ENCODE measurements around the gene ARL15.

Gene ARL15

DNA sequence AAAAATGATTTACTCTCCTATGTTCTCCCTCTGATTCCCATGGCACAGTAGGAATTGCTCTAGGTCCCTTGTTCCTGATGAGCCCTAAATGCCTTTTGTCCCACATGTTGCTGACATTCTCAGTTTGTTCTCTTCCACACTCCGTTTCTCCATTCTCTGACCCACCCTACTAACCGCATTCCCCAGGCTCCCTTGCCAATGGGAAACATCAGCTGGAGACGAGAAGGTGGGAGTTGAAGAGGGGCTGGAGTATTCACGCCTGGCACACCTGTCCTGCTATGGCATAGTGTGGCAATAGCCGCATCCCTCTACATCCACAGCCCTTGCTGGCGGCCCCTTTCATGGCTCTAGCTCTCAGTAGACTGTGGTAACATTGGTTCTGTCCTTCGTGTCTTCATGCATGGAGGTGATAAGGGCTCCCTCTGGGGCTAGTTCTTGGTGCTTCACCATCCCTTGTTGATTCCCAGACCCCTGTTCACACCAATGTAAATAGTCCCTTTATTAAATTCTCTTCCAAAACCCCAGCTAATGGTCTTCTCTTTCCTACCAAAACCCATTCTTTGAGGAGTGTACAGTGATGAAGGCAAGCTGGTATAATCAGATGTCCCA lies 16.4 kb upstream of the ARL15 start:
- no peak overlapping the region for H3K4me3 ChIP-seq (ENCODE audit: low read length)
- H3K9ac ChIP-seq (ENCODE audit: low read length), result no peak overlapping the region
- no peaks in the 10 kb centered on the region for H3K27me3 ChIP-seq (ENCODE audit: control insufficient read depth, insufficient read depth, low read length)
- H3K36me3 ChIP-seq (ENCODE audit: control insufficient read depth, insufficient read depth, low read length), result no peaks in the 10 kb centered on the region
- no peaks in the 10 kb centered on the region for H3K4me1 ChIP-seq (ENCODE audit: control insufficient read depth, insufficient read depth, low read length)
- no peaks in the 10 kb centered on the region for H3K9me3 ChIP-seq (ENCODE audit: control insufficient read depth, low read length)

DNA sequence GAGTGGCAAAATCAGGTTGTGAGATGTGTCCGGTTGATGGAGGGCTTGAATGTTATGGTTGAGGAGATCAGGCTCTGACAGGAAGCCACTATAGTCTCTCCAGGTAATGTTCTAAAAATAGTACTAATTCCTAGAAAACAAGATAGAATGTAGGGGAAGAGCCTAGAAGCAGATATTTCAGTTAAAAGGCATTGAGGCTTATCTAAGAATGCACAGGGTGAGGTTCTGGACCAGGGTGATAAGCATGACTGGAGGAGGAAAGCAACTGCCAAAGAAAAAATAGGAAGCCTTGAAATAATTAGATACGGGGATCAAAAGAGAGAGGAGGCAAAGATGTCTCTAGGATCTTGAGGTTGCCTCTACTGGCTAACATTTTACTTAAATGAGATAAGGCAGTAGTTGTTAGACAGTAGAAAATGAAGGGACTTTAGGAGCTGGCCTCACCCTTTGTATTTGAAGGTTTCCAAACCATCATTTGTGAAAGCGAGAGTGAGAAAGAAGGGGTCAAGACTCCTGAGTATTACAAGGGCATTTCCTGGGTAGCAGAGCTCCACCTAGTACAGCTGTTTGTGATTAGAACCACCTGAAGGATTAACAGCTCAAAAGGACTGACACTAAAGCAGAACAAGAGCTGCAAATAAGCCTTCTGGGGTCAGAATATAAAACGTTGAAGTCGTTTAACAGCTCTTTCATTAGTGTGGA lies 15.4 kb upstream of the ARL15 start:
- Histone ChIP-seq H3K4me1 (ENCODE audit: control insufficient read depth, insufficient read depth, low read length) (no peaks in the 10 kb centered on the region), H3K4me3 (ENCODE audit: low read length) (no peak overlapping the region), H3K9me3 (ENCODE audit: control insufficient read depth, low read length) (no peaks in the 10 kb centered on the region), H3K36me3 (ENCODE audit: control insufficient read depth, insufficient read depth, low read length) (no peaks in the 10 kb centered on the region), H3K27me3 (ENCODE audit: control insufficient read depth, insufficient read depth, low read length) (no peaks in the 10 kb centered on the region), H3K9ac (ENCODE audit: low read length) (no peak overlapping the region)

DNA sequence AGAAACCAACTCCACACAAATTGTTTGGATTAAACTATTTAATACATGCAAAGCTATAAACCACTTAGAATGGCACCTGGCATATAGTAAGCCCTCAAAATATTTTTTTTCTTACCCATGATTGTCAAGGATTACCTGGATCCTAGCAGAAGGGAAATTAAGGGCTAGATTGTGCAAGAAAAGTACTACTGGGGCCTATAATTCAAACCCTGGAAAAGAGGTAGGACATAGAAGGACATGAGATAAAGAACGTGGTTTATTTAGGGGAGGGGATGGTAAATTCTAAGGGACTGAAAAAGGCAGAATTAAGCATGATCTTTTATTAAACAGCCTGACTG lies 14.9 kb upstream of the ARL15 start:
- H3K36me3 ChIP-seq (ENCODE audit: control insufficient read depth, insufficient read depth, low read length), result no peaks in the 10 kb centered on the region
- no peaks in the 10 kb centered on the region for H3K4me1 ChIP-seq (ENCODE audit: control insufficient read depth, insufficient read depth, low read length)
- H3K27me3 ChIP-seq (ENCODE audit: control insufficient read depth, insufficient read depth, low read length), result no peaks in the 10 kb centered on the region

DNA sequence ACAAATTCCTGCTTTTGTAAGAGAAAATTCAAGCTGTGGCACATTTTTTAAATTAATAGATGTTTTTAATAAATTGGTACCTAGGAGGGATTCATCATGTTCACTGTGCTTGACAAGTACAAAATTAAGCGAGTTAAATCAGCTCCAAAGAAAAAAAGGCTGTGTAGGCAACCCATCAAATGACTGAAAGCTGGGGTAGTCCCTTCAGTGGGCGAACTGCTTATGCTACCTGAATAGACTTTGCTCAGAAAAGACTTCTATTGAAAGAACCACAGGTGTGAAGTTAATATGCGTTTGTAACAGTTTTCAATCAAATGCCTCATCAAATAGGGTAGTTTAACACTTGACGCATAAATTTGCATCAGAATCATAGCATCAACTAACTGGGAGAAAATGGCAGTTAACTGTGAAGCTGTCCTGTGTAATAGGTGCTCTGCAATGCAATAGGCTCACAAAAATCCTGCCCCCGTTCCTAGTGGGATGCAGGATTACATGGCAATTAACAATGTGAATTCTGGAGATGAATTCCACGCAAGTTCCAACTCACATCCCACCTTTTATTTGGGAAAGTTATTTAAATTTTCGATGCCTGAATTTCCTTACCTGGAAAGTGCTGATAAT lies 14.4 kb upstream of the ARL15 start:
- H3K9ac ChIP-seq (ENCODE audit: low read length), result no peak overlapping the region
- no peaks in the 10 kb centered on the region for H3K36me3 ChIP-seq (ENCODE audit: control insufficient read depth, insufficient read depth, low read length)
- no peaks in the 10 kb centered on the region for H3K27me3 ChIP-seq (ENCODE audit: control insufficient read depth, insufficient read depth, low read length)
- H3K4me1 ChIP-seq (ENCODE audit: control insufficient read depth, insufficient read depth, low read length), result no peaks in the 10 kb centered on the region
- no peaks in the 10 kb centered on the region for H3K9me3 ChIP-seq (ENCODE audit: control insufficient read depth, low read length)
- H3K4me3 ChIP-seq (ENCODE audit: low read length), result no peak overlapping the region

More for the DNA sequence above, 14.9 kb upstream of the ARL15 start:
- no peaks in the 10 kb centered on the region for H3K9me3 ChIP-seq (ENCODE audit: control insufficient read depth, low read length)
- no peak overlapping the region for H3K4me3 ChIP-seq (ENCODE audit: low read length)
- H3K9ac ChIP-seq (ENCODE audit: low read length), result no peak overlapping the region

DNA sequence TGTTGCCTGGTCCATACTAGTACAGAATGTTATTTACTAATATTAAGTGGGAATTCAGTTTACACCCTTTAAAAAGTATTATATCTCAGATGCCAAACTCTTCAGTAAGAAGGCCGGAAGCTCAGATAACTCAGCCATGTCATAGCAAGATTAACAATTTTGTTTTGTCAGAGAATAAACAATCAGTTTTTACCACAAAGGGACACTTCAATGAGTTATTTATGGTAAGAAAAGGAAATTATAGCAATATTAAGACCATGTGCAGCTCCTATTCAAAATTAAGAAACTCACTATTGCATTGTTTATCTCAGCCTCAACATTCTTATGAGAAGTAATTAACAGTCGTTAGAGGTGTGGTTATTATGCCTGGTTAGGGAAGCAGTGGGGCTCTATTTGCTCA lies 13.1 kb upstream of the ARL15 start:
- Histone ChIP-seq H3K9me3 (ENCODE audit: control insufficient read depth, low read length) (no peaks in the 10 kb centered on the region), H3K36me3 (ENCODE audit: control insufficient read depth, insufficient read depth, low read length) (no peaks in the 10 kb centered on the region), H3K4me3 (ENCODE audit: low read length) (no peak overlapping the region), H3K4me1 (ENCODE audit: control insufficient read depth, insufficient read depth, low read length) (no peaks in the 10 kb centered on the region), H3K9ac (ENCODE audit: low read length) (no peak overlapping the region), H3K27me3 (ENCODE audit: control insufficient read depth, insufficient read depth, low read length) (no peaks in the 10 kb centered on the region)

DNA sequence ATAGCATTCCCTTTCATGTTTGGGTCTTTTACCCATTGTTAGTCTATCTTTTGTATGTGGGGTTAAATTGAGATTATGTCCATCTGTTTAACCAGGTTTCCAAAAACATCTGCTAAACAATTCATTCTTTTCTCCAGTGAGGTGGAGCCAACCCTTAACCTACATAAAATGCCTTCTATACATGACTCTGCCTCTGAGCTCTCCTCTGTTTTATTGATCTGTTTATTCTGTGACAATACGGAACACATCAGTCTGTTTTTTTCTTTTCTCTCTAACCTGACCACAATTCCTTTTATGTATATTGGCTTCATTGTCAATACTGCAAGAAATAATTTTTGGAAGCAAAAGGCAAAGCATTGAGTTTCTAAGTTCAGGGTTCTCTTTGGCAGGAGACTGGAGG lies 9.9 kb upstream of the ARL15 start:
- Histone ChIP-seq H3K9ac (ENCODE audit: low read length) (no peak overlapping the region), H3K4me3 (ENCODE audit: low read length) (no peak overlapping the region), H3K4me1 (ENCODE audit: control insufficient read depth, insufficient read depth, low read length) (no peaks in the 10 kb centered on the region), H3K36me3 (ENCODE audit: control insufficient read depth, insufficient read depth, low read length) (no peaks in the 10 kb centered on the region), H3K27me3 (ENCODE audit: control insufficient read depth, insufficient read depth, low read length) (no peaks in the 10 kb centered on the region), H3K9me3 (ENCODE audit: control insufficient read depth, low read length) (no peaks in the 10 kb centered on the region)

DNA sequence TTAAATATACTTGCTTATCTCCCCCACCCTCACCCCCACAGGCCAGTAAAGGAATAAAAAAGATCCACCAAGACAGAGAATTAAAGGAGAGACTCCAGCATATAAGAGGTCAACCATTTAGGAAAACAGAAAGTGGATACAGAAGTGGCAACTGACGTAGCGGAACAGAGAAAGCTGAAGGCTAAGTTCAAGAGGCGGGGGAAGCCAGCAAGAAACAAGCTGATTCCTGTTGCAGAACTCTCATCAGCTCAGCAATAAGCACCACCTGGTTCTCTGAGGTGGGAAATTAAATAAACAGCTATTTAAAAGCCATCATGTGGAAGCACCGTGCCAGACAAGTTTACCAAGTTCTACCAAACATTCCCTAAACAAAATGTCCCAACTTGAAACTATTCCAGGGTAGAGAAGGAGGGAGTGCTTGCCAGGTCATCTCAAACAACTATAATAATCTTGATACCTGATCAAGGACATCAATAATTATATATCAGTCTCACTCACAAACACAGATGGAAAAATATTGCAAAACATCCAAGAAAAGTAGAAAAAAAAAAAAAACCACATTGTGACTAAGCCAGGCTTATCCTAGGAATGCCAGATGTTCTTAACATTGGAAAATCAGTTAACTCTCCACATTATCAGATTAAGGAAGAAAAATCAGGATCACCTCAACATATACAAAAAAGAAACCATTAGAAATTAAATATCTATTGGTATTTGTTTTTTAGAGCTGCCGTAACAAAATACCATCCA lies 7.3 kb upstream of the ARL15 start:
- no peak overlapping the region for H3K4me3 ChIP-seq (ENCODE audit: low read length)
- no peaks in the 10 kb centered on the region for H3K36me3 ChIP-seq (ENCODE audit: control insufficient read depth, insufficient read depth, low read length)
- no peaks in the 10 kb centered on the region for H3K4me1 ChIP-seq (ENCODE audit: control insufficient read depth, insufficient read depth, low read length)
- H3K9ac ChIP-seq (ENCODE audit: low read length), result no peak overlapping the region
- no peaks in the 10 kb centered on the region for H3K27me3 ChIP-seq (ENCODE audit: control insufficient read depth, insufficient read depth, low read length)
- no peaks in the 10 kb centered on the region for H3K9me3 ChIP-seq (ENCODE audit: control insufficient read depth, low read length)

DNA sequence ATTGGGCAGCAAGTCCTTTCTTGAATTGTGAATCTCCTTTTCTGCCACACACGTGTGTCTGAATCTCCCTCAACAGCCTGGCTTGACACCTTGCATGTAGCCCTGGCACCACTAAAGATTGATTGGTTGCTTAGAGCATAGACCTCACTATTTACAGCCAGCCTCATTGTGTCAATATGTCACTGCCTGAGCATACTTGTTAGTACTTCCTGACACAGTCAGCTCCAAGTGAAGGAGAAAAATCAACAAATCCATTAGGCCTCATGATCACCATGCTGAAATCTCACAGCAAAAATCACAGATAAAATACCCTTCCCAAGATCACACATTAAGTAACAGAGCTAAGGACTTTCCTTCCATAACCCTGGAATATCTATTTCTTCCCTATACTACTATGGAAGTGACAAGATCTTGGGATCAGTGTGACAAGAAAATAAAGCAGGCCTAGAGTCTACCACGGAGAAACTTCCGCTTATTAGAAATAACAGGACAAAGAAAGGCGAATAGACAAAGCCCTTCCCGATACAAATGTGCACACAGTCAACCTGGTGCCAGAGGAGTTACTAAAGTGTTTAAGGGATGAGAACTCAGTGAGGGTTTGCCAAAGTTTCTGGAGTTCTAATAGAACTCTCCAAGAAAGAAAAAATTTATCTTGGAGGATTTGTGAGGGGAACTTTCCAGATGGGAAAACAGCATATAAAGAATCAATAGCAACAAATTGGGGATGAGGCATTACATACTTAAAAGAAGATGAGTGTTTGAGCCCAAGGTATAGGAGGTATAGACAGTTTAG lies 5.6 kb upstream of the ARL15 start:
- H3K9ac ChIP-seq (ENCODE audit: low read length), result no peak overlapping the region
- no peaks in the 10 kb centered on the region for H3K9me3 ChIP-seq (ENCODE audit: control insufficient read depth, low read length)
- no peak overlapping the region for H3K4me3 ChIP-seq (ENCODE audit: low read length)
- no peaks in the 10 kb centered on the region for H3K27me3 ChIP-seq (ENCODE audit: control insufficient read depth, insufficient read depth, low read length)
- H3K36me3 ChIP-seq (ENCODE audit: control insufficient read depth, insufficient read depth, low read length), result no peaks in the 10 kb centered on the region
- H3K4me1 ChIP-seq (ENCODE audit: control insufficient read depth, insufficient read depth, low read length), result no peaks in the 10 kb centered on the region

DNA sequence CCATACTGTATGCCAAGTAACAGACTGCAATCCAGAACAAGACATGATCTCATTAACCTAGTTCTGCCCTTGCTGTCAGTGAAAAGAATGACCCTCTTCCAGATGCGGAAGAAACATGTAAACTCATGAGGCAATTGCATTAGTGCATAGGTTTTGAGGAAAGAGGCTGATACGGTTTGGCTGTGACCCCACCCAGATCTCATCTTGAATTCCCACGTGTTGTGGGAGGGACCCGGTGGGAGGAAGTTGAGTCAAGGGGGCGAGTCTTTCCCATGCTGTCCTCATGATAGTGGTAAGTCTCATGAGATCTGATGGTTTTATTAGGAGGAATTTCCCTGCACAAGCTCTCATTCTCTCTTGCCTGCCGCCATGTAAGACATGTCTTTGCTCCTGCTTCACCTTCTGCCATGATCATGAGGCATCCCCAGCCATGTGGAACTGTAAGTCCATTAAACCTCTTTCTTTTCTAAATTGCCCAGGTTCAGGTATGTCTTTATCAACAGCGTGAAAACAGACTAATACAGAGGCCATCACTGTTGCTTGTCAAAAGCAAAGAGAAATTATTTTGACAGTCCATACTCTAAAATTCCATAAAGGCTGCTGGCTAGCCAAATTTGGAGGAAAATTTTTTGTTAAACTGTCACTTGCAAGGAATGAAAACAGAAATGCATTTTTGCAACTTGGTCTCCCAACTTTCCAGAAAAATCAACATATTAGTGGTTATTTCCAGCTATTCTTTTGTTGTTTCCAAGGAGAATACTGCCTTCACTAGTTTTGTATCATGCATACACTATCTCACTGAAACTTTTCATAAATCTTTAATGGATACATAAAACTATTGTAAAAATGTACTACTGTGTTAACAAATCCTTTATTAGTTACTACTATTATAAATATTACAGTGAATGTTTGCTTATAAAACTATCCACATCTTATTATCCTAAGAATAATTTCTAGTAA lies 3.2 kb upstream of the ARL15 start:
- Histone ChIP-seq H3K9me3 (ENCODE audit: control insufficient read depth, low read length) (no peaks in the 10 kb centered on the region), H3K4me3 (ENCODE audit: low read length) (no peak overlapping the region), H3K9ac (ENCODE audit: low read length) (no peak overlapping the region), H3K36me3 (ENCODE audit: control insufficient read depth, insufficient read depth, low read length) (no peaks in the 10 kb centered on the region), H3K27me3 (ENCODE audit: control insufficient read depth, insufficient read depth, low read length) (no peaks in the 10 kb centered on the region), H3K4me1 (ENCODE audit: control insufficient read depth, insufficient read depth, low read length) (no peaks in the 10 kb centered on the region)

DNA sequence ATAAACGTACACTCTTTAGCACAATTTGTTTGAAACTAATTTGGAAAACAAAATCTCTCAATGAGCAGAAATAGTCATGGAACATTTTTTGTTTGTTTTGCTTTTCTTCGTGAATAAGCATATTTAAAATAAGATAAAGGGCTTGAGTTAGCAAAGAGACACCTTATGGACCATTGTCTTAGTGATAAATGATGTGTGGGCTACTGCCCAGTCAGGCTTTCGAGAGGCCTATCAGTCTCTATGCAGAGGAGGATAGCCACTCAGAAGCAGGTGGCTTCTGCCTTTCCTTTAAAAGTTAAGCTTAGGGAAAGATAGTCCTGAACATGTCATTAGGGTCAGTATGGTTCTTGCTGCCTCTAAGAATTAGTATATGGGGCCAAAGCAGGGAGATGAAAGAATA lies 2.1 kb upstream of the ARL15 start:
- Histone ChIP-seq H3K27me3 (ENCODE audit: control insufficient read depth, insufficient read depth, low read length) (no peaks in the 10 kb centered on the region), H3K4me1 (ENCODE audit: control insufficient read depth, insufficient read depth, low read length) (no peaks in the 10 kb centered on the region), H3K4me3 (ENCODE audit: low read length) (no peak overlapping the region), H3K36me3 (ENCODE audit: control insufficient read depth, insufficient read depth, low read length) (no peaks in the 10 kb centered on the region), H3K9me3 (ENCODE audit: control insufficient read depth, low read length) (no peaks in the 10 kb centered on the region), H3K9ac (ENCODE audit: low read length) (no peak overlapping the region)

DNA sequence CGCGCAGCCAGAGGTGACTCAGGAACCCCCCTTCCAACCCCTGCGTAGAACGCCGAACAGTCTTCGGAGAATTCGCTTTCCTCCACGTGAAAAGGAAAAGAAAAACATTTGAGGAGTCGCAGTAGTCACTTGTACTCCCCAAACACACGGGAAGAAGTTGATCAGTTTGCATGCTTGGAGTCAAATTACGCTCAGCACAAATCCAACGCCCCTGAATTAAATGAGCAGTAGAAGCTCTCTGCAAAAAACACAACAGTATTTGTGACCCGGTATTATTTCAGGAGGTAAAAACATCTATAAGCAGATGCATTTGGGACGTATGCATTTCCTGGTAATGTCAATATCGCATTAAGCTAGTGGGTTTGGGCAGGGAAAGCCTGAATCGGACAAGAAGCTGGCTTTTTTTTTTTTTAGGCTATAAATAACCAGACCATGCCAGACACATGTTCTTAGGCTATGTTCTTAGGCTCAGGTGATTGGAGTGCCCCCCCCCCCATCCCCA lies 854 bp upstream of the ARL15 start:
- no peaks in the 10 kb centered on the region for H3K27me3 ChIP-seq (ENCODE audit: control insufficient read depth, insufficient read depth, low read length)
- peak overlapping the region; percentile 94 for H3K9ac ChIP-seq (ENCODE audit: low read length)
- peaks cover 9% of the 10 kb centered on the region for H3K4me1 ChIP-seq (ENCODE audit: control insufficient read depth, insufficient read depth, low read length)
- no peaks in the 10 kb centered on the region for H3K36me3 ChIP-seq (ENCODE audit: control insufficient read depth, insufficient read depth, low read length)
- peak overlapping the region; percentile 72 for H3K4me3 ChIP-seq (ENCODE audit: low read length)
- H3K9me3 ChIP-seq (ENCODE audit: control insufficient read depth, low read length), result no peaks in the 10 kb centered on the region

Measured in mucosa of stomach (tissue), 1 donor.